ENCODE data around the gene CCR4. TPM values are rescaled to one million over a fixed set of nuclear protein-coding genes. Genes with fewer than 3 reads are reported as not detected.

The CCR4 gene
- total RNA-seq, 1 experiment from 2014 or later, result not detected

DNA sequence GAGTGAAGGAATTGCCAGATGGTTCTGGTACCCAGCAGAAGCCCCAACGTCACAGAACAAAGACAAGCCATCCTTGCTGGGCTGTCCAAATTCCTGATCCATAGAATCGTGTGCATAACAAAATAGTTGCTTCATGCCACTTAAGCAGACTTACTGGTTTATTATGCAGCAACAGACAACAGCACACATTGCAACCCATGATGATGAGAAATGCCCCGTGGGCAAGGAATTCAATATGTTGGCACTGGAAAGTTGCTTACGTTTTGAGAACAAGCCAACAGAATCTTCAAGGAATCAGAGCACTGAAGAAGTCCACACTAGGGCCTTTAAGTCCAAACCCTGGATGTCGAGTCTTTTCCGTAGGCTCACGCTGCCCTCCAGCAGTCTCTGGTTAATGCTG lies 40.3 kb downstream of the CCR4 start:
- Mint-ChIP-seq H3K4me1 (ENCODE audit: insufficient read depth, unreplicated experiment) (no peaks in the 10 kb centered on the region), H3K27me3 (ENCODE audit: insufficient read depth, unreplicated experiment) (no peaks in the 10 kb centered on the region), H3K36me3 (ENCODE audit: insufficient read depth, unreplicated experiment) (no peaks in the 10 kb centered on the region), H3K4me3 (ENCODE audit: unreplicated experiment) (no peak overlapping the region), H3K9me3 (ENCODE audit: unreplicated experiment) (no peaks in the 10 kb centered on the region), H3K27ac (ENCODE audit: low read depth, unreplicated experiment) (no peak overlapping the region)
- POLR2A ChIA-PET, result no interaction called here
- CTCF ChIA-PET, result no interaction called here
- DNase-seq (ENCODE audit: unreplicated experiment), result no peak
- TF ChIP-seq, protein P1, sequence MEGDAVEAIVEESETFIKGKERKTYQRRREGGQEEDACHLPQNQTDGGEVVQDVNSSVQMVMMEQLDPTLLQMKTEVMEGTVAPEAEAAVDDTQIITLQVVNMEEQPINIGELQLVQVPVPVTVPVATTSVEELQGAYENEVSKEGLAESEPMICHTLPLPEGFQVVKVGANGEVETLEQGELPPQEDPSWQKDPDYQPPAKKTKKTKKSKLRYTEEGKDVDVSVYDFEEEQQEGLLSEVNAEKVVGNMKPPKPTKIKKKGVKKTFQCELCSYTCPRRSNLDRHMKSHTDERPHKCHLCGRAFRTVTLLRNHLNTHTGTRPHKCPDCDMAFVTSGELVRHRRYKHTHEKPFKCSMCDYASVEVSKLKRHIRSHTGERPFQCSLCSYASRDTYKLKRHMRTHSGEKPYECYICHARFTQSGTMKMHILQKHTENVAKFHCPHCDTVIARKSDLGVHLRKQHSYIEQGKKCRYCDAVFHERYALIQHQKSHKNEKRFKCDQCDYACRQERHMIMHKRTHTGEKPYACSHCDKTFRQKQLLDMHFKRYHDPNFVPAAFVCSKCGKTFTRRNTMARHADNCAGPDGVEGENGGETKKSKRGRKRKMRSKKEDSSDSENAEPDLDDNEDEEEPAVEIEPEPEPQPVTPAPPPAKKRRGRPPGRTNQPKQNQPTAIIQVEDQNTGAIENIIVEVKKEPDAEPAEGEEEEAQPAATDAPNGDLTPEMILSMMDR (IDR thresholded peaks at IDR 0.05; ENCODE audit: unreplicated experiment), result no peak
- no TSS peak for BruUV-seq (replicated peaks)
- intact Hi-C loops (cut with micrococcal nuclease), result no loop called here

DNA sequence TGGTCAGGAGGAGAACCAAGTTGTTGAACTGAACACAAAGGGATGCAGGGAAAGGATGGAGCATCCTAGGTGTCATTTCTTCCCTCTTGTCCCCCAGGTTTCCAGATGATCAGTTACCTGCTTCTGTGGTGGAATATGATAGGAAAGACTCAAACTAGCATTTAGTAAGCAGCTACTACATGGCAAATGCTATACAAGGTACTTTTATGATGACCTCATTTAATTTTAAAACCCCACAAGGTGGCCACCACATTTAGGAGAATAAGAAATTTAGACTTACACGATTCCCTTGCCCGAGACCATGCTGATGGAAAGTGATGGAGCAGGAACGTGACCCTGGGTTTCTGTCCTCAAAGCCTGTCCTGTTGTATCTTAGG lies 40.9 kb downstream of the CCR4 start:
- CTCF ChIA-PET, result interaction anchor here (0.7 kb wide), 1 partner anchor 19 kb away, joined by 3 read pairs; no protein-coding TSS in a partner anchor
- Mint-ChIP-seq H3K4me3 (ENCODE audit: unreplicated experiment) (no peak overlapping the region), H3K27me3 (ENCODE audit: insufficient read depth, unreplicated experiment) (no peaks in the 10 kb centered on the region), H3K36me3 (ENCODE audit: insufficient read depth, unreplicated experiment) (no peaks in the 10 kb centered on the region), H3K9me3 (ENCODE audit: unreplicated experiment) (no peaks in the 10 kb centered on the region), H3K4me1 (ENCODE audit: insufficient read depth, unreplicated experiment) (no peaks in the 10 kb centered on the region), H3K27ac (ENCODE audit: low read depth, unreplicated experiment) (no peak overlapping the region)
- TF ChIP-seq, protein P1 (IDR thresholded peaks at IDR 0.05; ENCODE audit: unreplicated experiment), result no peak
- intact Hi-C loops (cut with micrococcal nuclease), result no loop called here
- POLR2A ChIA-PET, result interaction anchor here (0.7 kb wide), 1 partner anchor 26 kb away, joined by 3 read pairs; no protein-coding TSS in a partner anchor
- no TSS peak for BruUV-seq (replicated peaks)
- DNase-seq (ENCODE audit: unreplicated experiment), result no peak

DNA sequence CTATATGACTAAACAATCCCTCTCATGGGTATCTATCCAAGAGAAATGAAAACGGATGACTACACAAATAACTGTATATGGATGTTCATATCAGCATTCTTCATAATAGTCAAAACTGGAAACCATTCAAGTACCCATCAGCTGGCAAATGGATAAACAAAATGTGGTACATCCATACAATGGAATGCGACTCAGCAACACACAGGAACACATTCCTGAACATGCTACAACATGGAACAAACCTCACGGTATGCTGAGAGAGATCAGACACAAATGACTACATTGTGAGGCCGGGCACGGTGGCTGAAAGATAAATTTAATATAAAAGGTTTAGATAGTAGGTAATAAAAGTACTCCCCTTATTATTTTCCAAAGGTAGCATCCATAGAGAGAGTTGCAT lies 42.6 kb downstream of the CCR4 start:
- Mint-ChIP-seq H3K9me3 (ENCODE audit: unreplicated experiment) (no peaks in the 10 kb centered on the region), H3K4me1 (ENCODE audit: insufficient read depth, unreplicated experiment) (no peaks in the 10 kb centered on the region), H3K4me3 (ENCODE audit: unreplicated experiment) (no peak overlapping the region), H3K36me3 (ENCODE audit: insufficient read depth, unreplicated experiment) (no peaks in the 10 kb centered on the region), H3K27me3 (ENCODE audit: insufficient read depth, unreplicated experiment) (no peaks in the 10 kb centered on the region), H3K27ac (ENCODE audit: low read depth, unreplicated experiment) (no peak overlapping the region)
- intact Hi-C loops (cut with micrococcal nuclease), result no loop called here
- ChIA-PET CTCF (no interaction called here), POLR2A (no interaction called here)
- DNase-seq (ENCODE audit: unreplicated experiment), result no peak
- TF ChIP-seq, protein P1 (IDR thresholded peaks at IDR 0.05; ENCODE audit: unreplicated experiment), result no peak
- BruUV-seq (replicated peaks), result no TSS peak

DNA sequence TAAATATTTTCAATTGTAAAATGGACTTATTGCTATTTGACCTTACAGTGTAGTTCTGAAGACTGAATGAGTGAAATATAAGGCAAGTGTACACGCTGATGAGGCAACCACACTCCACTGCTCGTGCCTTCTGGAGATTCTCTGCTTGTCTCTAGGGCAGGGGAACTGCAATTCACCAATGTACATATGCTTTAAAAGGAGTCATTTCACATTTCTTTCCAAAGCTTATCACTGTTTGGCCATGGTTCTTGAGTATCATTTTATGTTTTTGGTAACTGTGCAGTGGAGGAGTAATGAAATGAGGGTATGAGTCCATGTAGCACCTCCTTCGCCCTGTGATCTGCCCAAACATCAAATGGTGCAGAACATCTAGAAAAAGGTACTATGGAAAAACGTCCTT lies 43.7 kb downstream of the CCR4 start:
- Mint-ChIP-seq H3K9me3 (ENCODE audit: unreplicated experiment) (no peaks in the 10 kb centered on the region), H3K27ac (ENCODE audit: low read depth, unreplicated experiment) (no peak overlapping the region), H3K36me3 (ENCODE audit: insufficient read depth, unreplicated experiment) (no peaks in the 10 kb centered on the region), H3K4me1 (ENCODE audit: insufficient read depth, unreplicated experiment) (no peaks in the 10 kb centered on the region), H3K27me3 (ENCODE audit: insufficient read depth, unreplicated experiment) (no peaks in the 10 kb centered on the region), H3K4me3 (ENCODE audit: unreplicated experiment) (no peak overlapping the region)
- no TSS peak for BruUV-seq (replicated peaks)
- TF ChIP-seq, protein P1 (IDR thresholded peaks at IDR 0.05; ENCODE audit: unreplicated experiment), result no peak
- DNase-seq (ENCODE audit: unreplicated experiment), result no peak
- intact Hi-C loops (cut with micrococcal nuclease), result no loop called here
- POLR2A ChIA-PET, result no interaction called here
- CTCF ChIA-PET, result no interaction called here

All from MCF 10A (cell line).